CD4-positive, alpha-beta T cell treated with Interferon alpha-2 for 1 hour (primary cell): ENCODE measurements around the gene PLPP3.

ENCODE experiments used
- DNase-seq, 2 donors: peaks; one replicate each; pipeline ENCODE4 v3.0.0-alpha.2; 2020 to 2022

PLPP3 gene

GRCh38 chr1:56575865-56576264, 3.5 kb downstream of the PLPP3 start:
- no peak for DNase-seq

DNA sequence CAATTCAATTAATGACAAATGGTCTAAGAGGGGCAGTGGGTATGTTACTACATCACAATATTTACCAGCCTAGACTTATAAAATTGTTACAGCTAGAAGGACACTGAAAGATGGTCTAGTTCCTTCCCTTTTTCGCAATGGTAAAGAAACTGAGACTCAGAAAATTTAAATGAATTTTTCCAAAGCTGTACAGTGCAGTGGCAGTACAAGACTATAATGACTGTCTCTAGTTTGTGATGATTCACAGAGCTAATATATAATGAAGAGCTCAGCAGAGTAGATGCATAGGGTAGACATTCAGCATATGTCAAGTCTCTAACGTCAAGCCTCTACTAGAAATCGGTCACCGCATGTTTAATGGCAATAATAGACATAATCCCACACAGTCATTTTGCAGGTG, 4.6 kb downstream of the PLPP3 start:
- DNase-seq, result no peak

DNA sequence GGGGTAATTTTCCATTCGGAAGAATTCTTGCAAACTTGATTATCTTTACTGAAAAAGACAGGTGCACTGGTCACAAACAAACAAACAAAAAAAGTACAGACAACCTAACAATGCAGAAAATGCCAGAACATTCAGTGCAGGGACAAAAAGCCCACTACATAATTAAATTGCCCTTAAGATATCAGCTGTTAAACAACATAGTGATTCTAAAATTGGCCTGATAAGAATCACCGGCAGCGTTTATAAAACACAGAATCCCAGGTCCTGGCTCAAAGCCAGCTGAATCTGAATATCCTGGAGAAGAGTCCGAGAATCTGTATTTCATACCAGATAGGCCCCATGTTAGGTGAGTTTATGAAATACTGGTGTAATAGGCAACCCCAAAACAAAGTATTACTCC, 6.1 kb downstream of the PLPP3 start:
- DNase-seq, result no peak

GRCh38 chr1:56572334-56573050, 6.9 kb downstream of the PLPP3 start:
- DNase-seq, result no peak

- DNase-seq, result no peak
These were observed 7.9 kb downstream of the PLPP3 start for GRCh38 chr1:56571448-56571847.

DNA sequence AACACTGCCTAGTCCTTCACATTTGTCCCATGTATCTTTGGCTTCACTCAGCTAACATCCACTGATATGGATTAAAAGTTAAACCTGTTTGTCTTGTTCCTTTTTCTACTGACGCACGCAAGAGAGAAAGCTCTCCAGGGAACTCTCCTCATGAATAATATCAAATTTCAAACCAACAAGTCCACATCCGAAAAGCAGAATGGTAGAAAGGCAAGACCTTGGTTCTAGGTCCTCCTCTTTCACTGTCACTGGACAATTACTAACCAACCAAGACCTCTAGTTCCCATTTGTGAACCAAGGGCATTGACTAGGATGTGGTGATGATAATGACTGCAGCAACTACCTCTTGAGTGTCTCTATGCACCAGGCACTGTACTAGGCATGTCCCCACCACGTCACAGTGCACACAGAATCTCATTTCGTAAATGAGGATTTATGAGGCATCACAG, 8.4 kb downstream of the PLPP3 start:
- no peak for DNase-seq

DNA sequence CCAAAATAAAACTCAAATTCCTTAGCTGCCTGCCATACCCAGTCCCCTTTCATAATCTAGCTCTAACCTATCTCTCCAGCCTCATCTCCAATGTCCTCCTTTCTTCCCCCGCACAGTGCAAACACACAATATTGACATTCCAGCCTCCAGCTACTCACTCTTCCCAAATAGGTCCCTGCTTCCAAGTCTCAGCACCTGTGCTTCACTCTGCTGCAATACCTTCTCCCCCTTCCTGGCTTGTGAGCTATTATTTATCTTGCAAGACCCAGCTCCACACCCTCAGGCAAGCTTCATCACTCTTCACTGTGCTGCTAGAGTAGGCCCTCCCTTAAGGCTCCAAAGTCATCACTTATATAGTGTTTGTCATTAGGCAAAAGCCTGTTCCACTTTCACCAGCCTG, 9.7 kb downstream of the PLPP3 start:
- no peak for DNase-seq

DNA sequence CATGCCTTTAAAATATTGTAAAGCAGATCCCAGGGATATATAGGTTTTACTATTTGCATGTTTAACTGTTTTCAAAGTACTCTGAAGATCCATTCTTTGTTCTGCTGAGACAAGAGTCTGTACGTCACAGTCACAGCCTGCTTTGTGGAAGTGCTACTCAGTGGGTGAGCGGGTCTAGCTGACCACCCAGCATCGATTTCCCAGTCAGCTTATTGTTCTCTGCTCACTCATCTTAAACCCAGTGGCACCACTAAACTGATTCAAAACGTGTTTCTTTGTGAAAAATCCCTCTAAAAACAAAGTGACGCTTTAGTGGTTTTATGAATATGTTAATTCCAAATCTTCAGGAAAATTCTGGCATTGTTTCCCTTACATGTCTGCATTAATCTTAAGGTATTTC, 12.4 kb downstream of the PLPP3 start:
- no peak for DNase-seq

- no peak for DNase-seq
These were observed 13.2 kb downstream of the PLPP3 start for GRCh38 chr1:56566061-56566744.

DNA sequence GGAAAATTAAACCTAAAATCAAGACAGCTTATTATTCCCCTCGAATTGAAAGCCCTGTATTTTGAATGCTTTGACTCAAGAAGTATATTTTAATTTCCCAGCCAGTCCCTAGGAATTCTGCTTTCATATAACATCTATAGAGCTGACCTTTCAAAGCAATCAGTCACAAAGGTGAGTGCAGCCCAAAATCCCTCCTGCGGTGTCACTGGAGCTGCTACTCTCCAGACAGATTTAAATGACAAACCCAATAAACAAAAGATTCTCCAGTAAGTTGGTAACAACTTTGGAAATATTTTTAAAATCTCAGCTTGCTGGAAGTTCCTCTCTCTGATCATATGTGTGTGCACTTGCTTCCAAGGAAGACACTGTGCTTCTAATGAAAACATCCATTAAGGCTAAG, 14.7 kb downstream of the PLPP3 start:
- DNase-seq, result no peak

GRCh38 chr1:56563568-56563967, 15.8 kb downstream of the PLPP3 start:
- DNase-seq, result no peak

GRCh38 chr1:56562891-56563452, 16.4 kb downstream of the PLPP3 start:
- DNase-seq, result no peak

- no peak for DNase-seq
These were observed 17.9 kb downstream of the PLPP3 start for GRCh38 chr1:56561227-56562019.

- no peak for DNase-seq
These were observed 21.6 kb downstream of the PLPP3 start for GRCh38 chr1:56557746-56558145.

- DNase-seq, result no peak
These were observed 23.9 kb downstream of the PLPP3 start for GRCh38 chr1:56555448-56555847.

GRCh38 chr1:56553046-56553445, 26.3 kb downstream of the PLPP3 start:
- no peak for DNase-seq

- no peak for DNase-seq
These were observed 27.0 kb downstream of the PLPP3 start for GRCh38 chr1:56552349-56552748.

GRCh38 chr1:56551691-56552090, 27.7 kb downstream of the PLPP3 start:
- DNase-seq, result no peak

DNA sequence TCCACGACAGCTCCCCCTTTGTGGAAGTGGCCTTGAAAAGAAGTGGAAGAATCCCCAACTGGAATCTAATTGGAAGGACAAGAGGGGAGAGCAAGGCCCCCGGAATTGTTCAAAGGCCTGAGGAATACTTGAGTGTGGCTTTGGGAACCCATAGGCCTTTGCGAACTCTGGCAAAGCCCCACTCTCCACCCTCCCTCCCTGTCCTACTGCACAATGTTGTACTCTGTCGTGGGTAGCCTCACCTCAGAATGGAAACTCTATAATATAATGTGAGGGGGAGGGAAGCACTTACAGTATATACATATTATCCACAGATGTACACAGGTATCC, 28.5 kb downstream of the PLPP3 start:
- DNase-seq, result no peak

- no peak for DNase-seq
These were observed 29.1 kb downstream of the PLPP3 start for GRCh38 chr1:56550138-56550858.

GRCh38 chr1:56548571-56548970, 30.8 kb downstream of the PLPP3 start:
- no peak for DNase-seq

DNA sequence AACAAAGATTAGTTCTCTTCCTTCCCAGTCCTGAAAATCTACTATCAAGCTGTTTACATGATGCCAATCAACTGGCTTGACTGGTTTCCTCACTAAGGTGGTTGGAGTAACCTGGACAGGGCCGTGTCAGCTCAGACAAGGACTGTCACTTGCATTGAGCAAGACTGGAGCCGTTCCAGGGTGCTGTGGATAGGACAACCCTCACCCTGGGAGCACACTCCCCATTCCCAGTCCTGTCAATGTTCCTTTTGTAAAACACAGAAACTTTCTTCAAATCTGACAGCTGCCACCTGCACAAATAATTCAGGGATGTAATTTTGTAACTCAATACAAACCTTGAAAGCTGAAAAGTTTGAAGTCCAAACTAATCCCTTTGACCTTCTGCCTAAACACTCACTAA, 31.4 kb downstream of the PLPP3 start:
- DNase-seq, result no peak

- no peak for DNase-seq
These were observed 31.9 kb downstream of the PLPP3 start for GRCh38 chr1:56547473-56547872.
